Neuron (in vitro differentiated cells): Measurements from ENCODE around the gene GIMAP8.
"Not testable (repeated sequence)": the region's sequence is repeated elsewhere in the genome, so short reads cannot be mapped to it uniquely, and the experiment has no call there.

Source experiments
- H2AFZ ChIP-seq: one replicate; pipeline ENCODE4 v1.6.1; 2013; ENCODE audit warnings: low read depth, mild to moderate bottlenecking, inconsistent platforms, low read length, moderate library complexity
- H3K27me3 ChIP-seq: one replicate; pipeline ENCODE4 v1.6.1; 2013; ENCODE audit warnings: low read length; ENCODE audit not compliant: insufficient read depth
- H3K36me3 ChIP-seq: one replicate; pipeline ENCODE4 v1.6.1; 2013; ENCODE audit warnings: low read length; ENCODE audit not compliant: insufficient read depth
- H3K4me1 ChIP-seq: one replicate; pipeline ENCODE4 v1.6.1; 2013; ENCODE audit warnings: low read length; ENCODE audit not compliant: insufficient read depth
- H3K4me3 ChIP-seq: 2 replicates; pipeline ENCODE4 v1.5.1; 2013; ENCODE audit warnings: mild to moderate bottlenecking, low read length, moderate library complexity
- H3K9me3 ChIP-seq: one replicate; pipeline ENCODE4 v1.6.1; 2013; ENCODE audit warnings: low read length

The GIMAP8 gene

DNA sequence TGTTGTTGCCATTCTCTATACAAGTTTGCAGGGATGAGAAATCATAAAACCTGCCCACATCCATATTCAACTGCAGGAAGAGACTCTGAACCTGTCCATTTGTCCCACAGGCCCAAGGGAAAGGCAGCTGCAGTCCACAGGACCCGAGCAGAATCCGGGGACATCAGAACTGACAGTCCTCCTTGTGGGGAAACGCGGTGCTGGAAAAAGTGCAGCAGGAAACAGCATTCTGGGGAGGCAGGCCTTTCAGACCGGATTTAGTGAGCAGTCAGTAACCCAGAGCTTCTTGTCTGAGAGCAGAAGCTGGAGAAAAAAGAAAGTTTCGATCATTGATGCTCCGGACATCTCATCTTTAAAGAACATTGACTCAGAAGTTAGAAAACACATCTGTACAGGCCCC lies 23.5 kb downstream of the GIMAP8 start:
- Histone ChIP-seq H3K9me3 (no peaks in the 10 kb centered on the region), H2AFZ (no peak overlapping the region), H3K36me3 (no peaks in the 10 kb centered on the region), H3K4me3 (no peak overlapping the region), H3K27me3 (no peaks in the 10 kb centered on the region), H3K4me1 (no peaks in the 10 kb centered on the region)

GRCh38 chr7:150476285-150476684 lies 25.9 kb downstream of the GIMAP8 start:
- no peak overlapping the region for H2AFZ ChIP-seq
- no peaks in the 10 kb centered on the region for H3K36me3 ChIP-seq
- no peaks in the 10 kb centered on the region for H3K27me3 ChIP-seq
- no peaks in the 10 kb centered on the region for H3K9me3 ChIP-seq
- H3K4me3 ChIP-seq, result no peak overlapping the region
- H3K4me1 ChIP-seq, result no peaks in the 10 kb centered on the region

DNA sequence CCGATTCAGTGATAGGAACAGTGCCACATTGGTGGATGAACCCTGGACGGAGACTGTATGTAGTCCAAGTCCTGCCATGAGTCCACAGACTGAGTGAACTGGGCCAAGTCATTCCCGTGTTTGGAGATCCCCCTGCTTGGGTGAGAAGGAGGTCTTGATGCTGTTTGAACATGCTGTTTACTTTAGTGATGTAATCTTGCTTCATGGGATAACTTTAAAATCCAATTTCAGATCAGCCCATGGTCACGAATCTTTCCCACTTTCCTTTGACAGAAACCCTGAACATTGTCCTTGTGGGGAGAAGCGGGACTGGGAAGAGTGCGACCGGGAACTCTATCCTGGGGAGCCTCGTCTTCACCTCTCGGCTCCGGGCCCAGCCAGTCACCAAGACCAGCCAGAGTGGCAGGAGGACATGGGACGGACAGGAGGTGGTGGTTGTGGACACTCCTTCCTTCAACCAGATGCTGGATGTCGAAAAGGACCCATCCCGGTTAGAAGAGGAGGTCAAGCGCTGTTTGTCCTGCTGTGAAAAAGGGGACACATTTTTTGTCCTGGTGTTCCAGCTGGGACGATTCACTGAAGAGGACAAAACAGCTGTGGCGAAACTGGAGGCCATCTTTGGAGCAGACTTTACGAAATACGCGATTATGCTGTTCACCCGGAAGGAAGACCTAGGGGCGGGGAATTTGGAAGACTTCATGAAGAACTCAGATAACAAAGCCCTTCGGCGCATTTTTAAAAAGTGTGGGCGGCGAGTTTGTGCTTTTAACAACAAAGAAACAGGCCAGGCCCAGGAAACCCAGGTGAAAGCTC lies 26.6 kb downstream of the GIMAP8 start:
- Histone ChIP-seq H3K27me3 (no peaks in the 10 kb centered on the region), H3K36me3 (no peaks in the 10 kb centered on the region), H3K9me3 (no peaks in the 10 kb centered on the region), H3K4me3 (no peak overlapping the region), H3K4me1 (no peaks in the 10 kb centered on the region), H2AFZ (no peak overlapping the region)

- Histone ChIP-seq H3K9me3 (no peaks in the 10 kb centered on the region), H3K27me3 (no peaks in the 10 kb centered on the region), H3K4me3 (no peak overlapping the region), H3K36me3 (no peaks in the 10 kb centered on the region), H3K4me1 (no peaks in the 10 kb centered on the region), H2AFZ (no peak overlapping the region)
Observed at GRCh38 chr7:150479023-150479716, 28.7 kb downstream of the GIMAP8 start.

DNA sequence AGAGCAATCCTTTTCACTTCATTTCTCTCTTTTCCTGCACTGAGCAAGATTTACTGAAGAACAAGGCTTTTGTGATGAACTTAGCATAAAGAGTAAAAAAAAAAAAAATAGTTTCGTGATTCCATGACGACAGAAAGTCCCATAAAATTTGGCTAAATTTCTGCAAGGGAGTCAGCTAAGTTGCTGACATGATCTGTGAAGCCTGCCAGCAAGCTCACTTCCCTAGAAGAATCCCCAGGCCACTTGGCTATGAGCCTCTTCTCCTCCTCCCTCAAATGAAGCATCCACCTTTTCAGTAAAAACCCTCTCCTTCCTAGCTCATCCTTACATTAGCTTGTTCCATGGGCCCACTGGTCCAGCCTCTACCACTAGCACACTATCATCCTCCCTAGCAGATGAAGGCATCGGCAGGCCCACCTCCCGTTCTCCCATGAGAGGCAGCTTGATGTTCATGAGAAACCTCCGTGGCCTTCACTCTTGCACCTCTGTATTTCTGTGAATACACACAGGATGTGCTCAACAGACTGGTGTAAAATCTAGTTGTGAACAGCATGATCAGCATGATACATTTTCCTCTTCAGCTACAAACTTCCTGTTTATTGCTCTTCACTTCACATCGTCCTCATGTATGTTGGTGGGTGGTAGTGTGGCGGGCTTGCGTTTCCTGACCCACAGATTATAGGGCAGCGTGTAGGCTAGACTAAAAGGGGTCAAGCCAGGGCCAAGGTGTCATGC lies 30.9 kb downstream of the GIMAP8 start:
- no peaks in the 10 kb centered on the region for H3K27me3 ChIP-seq
- no peaks in the 10 kb centered on the region for H3K4me1 ChIP-seq
- no peaks in the 10 kb centered on the region for H3K9me3 ChIP-seq
- H2AFZ ChIP-seq, result no peak overlapping the region
- no peaks in the 10 kb centered on the region for H3K36me3 ChIP-seq
- no peak overlapping the region for H3K4me3 ChIP-seq

- Histone ChIP-seq H3K4me1 (no peaks in the 10 kb centered on the region), H3K9me3 (no peaks in the 10 kb centered on the region), H3K36me3 (no peaks in the 10 kb centered on the region)
Observed at GRCh38 chr7:150481922-150482321, 31.5 kb downstream of the GIMAP8 start.

DNA sequence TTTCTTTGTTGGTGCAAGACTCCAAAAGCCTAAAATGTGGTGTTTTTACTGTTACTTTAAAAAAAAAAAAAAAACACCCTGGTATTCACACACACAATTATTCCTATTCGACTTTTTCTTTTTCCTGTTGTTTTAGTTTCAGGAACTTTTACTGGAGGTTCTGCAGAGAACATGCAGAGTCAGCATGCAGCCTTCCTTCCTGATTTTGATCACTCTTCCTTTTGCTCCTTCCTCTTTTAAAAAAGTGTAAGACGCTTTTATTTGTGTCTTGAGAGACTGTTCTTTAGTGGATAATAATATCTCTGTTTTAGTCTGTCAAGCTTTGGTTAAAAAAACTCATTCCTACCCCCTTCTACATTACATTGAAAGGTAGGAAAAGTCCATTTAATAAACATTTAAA lies 33.1 kb downstream of the GIMAP8 start:
- H2AFZ ChIP-seq, H3K9me3 ChIP-seq, H3K36me3 ChIP-seq, H3K27me3 ChIP-seq, H3K4me3 ChIP-seq, H3K4me1 ChIP-seq: not testable (repeated sequence)

More at GRCh38 chr7:150481922-150482321, 31.5 kb downstream of the GIMAP8 start:
- Histone ChIP-seq H2AFZ (no peak overlapping the region), H3K27me3 (no peaks in the 10 kb centered on the region), H3K4me3 (no peak overlapping the region)

- H3K9me3 ChIP-seq, H3K27me3 ChIP-seq, H2AFZ ChIP-seq, H3K36me3 ChIP-seq, H3K4me3 ChIP-seq, H3K4me1 ChIP-seq: not testable (repeated sequence)
Observed at GRCh38 chr7:150484071-150484470, 33.6 kb downstream of the GIMAP8 start.

GRCh38 chr7:150487625-150488024 lies 37.2 kb downstream of the GIMAP8 start:
- Histone ChIP-seq H3K27me3 (no peaks in the 10 kb centered on the region), H2AFZ (no peak overlapping the region), H3K4me3 (no peak overlapping the region), H3K4me1 (no peaks in the 10 kb centered on the region), H3K36me3 (no peaks in the 10 kb centered on the region), H3K9me3 (no peaks in the 10 kb centered on the region)

DNA sequence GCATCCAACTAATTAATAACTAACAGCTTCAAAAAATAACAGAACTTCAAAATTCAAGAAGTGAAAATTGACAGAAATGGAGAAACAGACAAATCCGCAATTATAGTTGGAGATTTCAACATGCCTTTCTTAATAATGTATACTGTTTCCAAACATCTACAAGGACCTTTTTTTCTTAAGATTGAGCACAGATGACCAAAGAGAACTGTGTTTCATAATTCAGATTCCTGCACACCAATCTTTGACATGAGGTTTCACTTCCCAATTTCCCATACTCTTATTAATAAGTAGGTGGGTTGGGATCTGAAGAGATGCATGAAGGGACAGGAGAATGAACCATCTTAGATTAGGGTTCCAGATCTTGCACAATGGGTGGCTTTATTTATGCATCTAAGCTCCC lies 39.4 kb downstream of the GIMAP8 start:
- no peaks in the 10 kb centered on the region for H3K9me3 ChIP-seq
- no peaks in the 10 kb centered on the region for H3K36me3 ChIP-seq
- H3K4me3 ChIP-seq, result no peak overlapping the region
- H2AFZ ChIP-seq, result no peak overlapping the region
- no peaks in the 10 kb centered on the region for H3K4me1 ChIP-seq
- H3K27me3 ChIP-seq, result no peaks in the 10 kb centered on the region

- H3K36me3 ChIP-seq, H3K4me3 ChIP-seq, H3K4me1 ChIP-seq, H3K9me3 ChIP-seq, H3K27me3 ChIP-seq, H2AFZ ChIP-seq: not testable (repeated sequence)
Observed at GRCh38 chr7:150493442-150493841, 43.0 kb downstream of the GIMAP8 start.

- no peaks in the 10 kb centered on the region for H3K36me3 ChIP-seq
- no peaks in the 10 kb centered on the region for H3K4me1 ChIP-seq
- H2AFZ ChIP-seq, result no peak overlapping the region
- no peaks in the 10 kb centered on the region for H3K27me3 ChIP-seq
- no peaks in the 10 kb centered on the region for H3K9me3 ChIP-seq
- no peak overlapping the region for H3K4me3 ChIP-seq
Observed at GRCh38 chr7:150502519-150502918, 52.1 kb downstream of the GIMAP8 start.

DNA sequence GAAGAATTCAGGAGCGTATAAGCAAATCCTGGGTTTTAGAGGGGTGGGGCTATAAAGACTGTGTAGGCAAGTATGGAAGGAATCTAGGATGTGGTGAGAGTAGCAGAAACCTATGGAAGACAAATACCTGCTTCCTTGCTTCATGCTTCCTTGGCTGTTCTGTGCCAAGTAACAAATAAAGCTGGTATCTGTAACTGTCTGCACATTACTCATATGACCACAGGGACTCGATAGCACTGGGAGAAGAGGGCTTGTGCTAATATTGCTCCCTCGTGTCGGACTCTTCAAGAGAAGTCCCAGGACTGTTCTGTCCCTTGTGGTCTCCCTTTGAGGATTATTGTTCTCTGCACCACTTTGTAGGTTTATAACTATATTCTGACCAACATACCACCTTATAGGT lies 52.7 kb downstream of the GIMAP8 start:
- H2AFZ ChIP-seq, result no peak overlapping the region
- H3K27me3 ChIP-seq, result no peaks in the 10 kb centered on the region
- no peak overlapping the region for H3K4me3 ChIP-seq
- H3K4me1 ChIP-seq, result no peaks in the 10 kb centered on the region
- no peaks in the 10 kb centered on the region for H3K9me3 ChIP-seq
- no peaks in the 10 kb centered on the region for H3K36me3 ChIP-seq
